Breast epithelium (tissue), 4 donors: ENCODE results near the gene ST8SIA6. TPM values are rescaled to one million over a fixed set of nuclear protein-coding genes. Genes with fewer than 3 reads are reported as not detected.

ENCODE experiments used
- DNase-seq, 2 donors: peaks; one replicate each; pipeline ENCODE4 v3.0.0-alpha.2; 2019; ENCODE audit warnings: low spot score in 2 of 2
- H3K27ac ChIP-seq, 2 donors: fragments of 200-600 bp; sonication (generic) in 1 of 2; one replicate each; pipeline ENCODE4 v1.5.1; 2016 to 2019; ENCODE audit warnings: mild to moderate bottlenecking in 1 of 2
- H3K27me3 ChIP-seq, 2 donors: fragments of 200-600 bp; sonication (generic) in 1 of 2; one replicate each; pipeline versions ENCODE4 v1.5.1 to v1.6.0; 2017 to 2019; ENCODE audit warnings: control low read depth in 1 of 2, mild to moderate bottlenecking in 1 of 2
- H3K36me3 ChIP-seq: fragments of 200-600 bp; one replicate; pipeline ENCODE4 v1.5.1; 2019
- H3K4me1 ChIP-seq, 2 donors: fragments of 200-600 bp; sonication (generic); one replicate each; pipeline ENCODE4 v1.5.1; 2016 to 2019; ENCODE audit warnings: control low read depth in 1 of 2
- H3K4me3 ChIP-seq, 3 donors: fragments of 200-600 bp; sonication (generic); 1 replicate in 2 of 3; 2 replicates in 1 of 3; pipeline ENCODE4 v1.5.1; 2016 to 2019; ENCODE audit warnings: mild to moderate bottlenecking in 3 of 3, moderate library complexity in 2 of 3
- H3K9me3 ChIP-seq, 2 donors: fragments of 200-600 bp; sonication (generic) in 1 of 2; one replicate each; pipeline ENCODE4 v1.5.1; 2016 to 2019; ENCODE audit warnings: control low read depth in 1 of 2
- CTCF ChIP-seq, 3 donors: fragments of 450-650 bp; IDR thresholded peaks; one replicate each; pipeline ENCODE4 v1.5.1; 2016 to 2017; ENCODE audit warnings: antibody characterized with exemption in 3 of 3, mild to moderate bottlenecking in 3 of 3, moderate library complexity in 3 of 3
- POLR2A ChIP-seq: fragments of 450-650 bp; IDR thresholded peaks from one replicate; pipeline ENCODE4 v1.6.1; 2016; ENCODE audit warnings: antibody characterized with exemption, mild to moderate bottlenecking, moderate library complexity
- POLR2AphosphoS5 ChIP-seq, 3 donors: sonication (generic); formaldehyde crosslinking; IDR thresholded peaks; one replicate each; pipeline ENCODE4 v1.6.1; 2017; ENCODE audit warnings: antibody characterized with exemption in 3 of 3
- intact Hi-C: fragments of 100-400 bp; cut with DNase I; formaldehyde crosslinking; loops from one replicate; pipeline ENCODE4 v1.15.1; 2023; ENCODE audit warnings: low total_unique reads
- total RNA-seq, 3 donors: library from RNA; depleted of rRNA; stranded (reverse); fragments of >200 nt; gene quantifications; one replicate each; pipeline ENCODE4 v1.1.0, GENCODE V29; 2016

ST8SIA6 gene
- total RNA-seq, 3 donors from 2014 or later, result 1.3 to 32.1 (median 18.4) TPM

DNA sequence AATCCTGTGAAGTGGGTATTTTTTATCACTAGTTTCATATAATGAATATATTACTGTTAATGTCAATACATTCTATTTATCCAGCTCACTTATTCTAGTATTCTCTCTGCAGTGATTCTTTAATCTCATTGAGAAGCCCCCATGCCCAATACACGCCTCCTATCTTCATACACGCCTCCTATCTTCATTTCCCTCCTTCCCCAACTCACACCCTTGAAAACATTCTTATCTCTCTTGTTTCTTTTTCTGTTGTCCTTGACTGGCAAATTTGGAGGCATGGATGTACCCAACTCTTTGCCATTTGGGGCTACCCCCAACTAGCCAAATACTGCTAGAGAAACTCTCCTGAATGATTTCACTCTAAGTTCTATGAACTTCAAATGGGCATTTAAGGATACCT is 40.5 kb downstream of the ST8SIA6 start:
- H3K4me1 ChIP-seq, result no peaks in the 10 kb centered on the region
- intact Hi-C loops, result no loop called here
- no peaks in the 10 kb centered on the region for H3K9me3 ChIP-seq
- H3K4me3 ChIP-seq, result no peak overlapping the region
- TF ChIP-seq POLR2AphosphoS5 (IDR thresholded peaks at IDR 0.05), result no peak
- no peak for TF ChIP-seq POLR2A
- no peak for TF ChIP-seq CTCF (IDR thresholded peaks at IDR 0.05)
- no peak for DNase-seq
- no peaks in the 10 kb centered on the region for H3K27me3 ChIP-seq
- H3K27ac ChIP-seq, result no peak overlapping the region
- no peaks in the 10 kb centered on the region for H3K36me3 ChIP-seq

DNA sequence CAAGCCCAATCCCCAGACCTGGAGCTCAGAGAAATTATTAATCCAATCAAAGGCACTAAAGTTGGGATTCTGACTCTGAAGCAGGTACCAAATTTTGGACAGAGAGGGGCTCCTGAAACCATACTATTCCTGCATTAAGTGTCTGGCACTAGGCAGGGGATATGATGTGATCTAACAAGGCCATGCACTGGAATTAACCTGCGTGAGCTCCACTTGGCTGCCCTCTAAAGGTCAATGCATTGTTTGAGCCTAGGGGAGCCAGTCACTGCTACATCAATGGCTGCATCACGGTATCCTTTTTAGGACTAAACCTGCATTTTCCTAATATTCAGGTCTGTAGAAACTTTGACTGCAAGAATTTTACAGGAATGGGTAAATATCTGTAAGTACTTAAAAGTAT is 42.1 kb downstream of the ST8SIA6 start:
- no peaks in the 10 kb centered on the region for H3K9me3 ChIP-seq
- intact Hi-C loops, result no loop called here
- H3K4me1 ChIP-seq, result no peaks in the 10 kb centered on the region
- DNase-seq, result no peak
- no peak for TF ChIP-seq POLR2AphosphoS5 (IDR thresholded peaks at IDR 0.05)
- no peak for TF ChIP-seq CTCF (IDR thresholded peaks at IDR 0.05)
- no peak for TF ChIP-seq POLR2A
- H3K36me3 ChIP-seq, result no peaks in the 10 kb centered on the region
- H3K4me3 ChIP-seq, result no peak overlapping the region
- no peaks in the 10 kb centered on the region for H3K27me3 ChIP-seq
- H3K27ac ChIP-seq, result no peak overlapping the region

DNA sequence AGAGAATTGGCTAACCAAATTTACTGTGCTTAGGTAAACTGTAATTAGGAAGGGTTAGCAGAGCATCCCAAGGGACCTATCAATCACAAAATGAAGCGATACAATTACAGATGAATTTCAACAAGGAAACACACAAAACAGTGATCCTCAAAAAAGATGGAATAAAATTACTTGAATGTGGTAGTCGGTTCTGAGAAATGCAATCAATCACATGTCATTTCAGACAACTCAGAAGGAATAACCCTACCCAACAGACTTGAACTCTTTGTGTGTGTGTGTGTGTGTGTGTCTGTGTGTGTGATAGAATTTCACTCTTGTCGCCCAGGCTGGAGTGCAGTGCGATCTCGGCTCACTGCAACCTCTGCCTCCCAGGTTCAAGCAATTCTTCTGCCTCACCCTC is 43.5 kb downstream of the ST8SIA6 start:
- no peak for DNase-seq
- Histone ChIP-seq H3K4me1 (no peaks in the 10 kb centered on the region), H3K27ac (no peak overlapping the region), H3K36me3 (no peaks in the 10 kb centered on the region), H3K9me3 (no peaks in the 10 kb centered on the region), H3K4me3 (no peak overlapping the region), H3K27me3 (no peaks in the 10 kb centered on the region)
- TF ChIP-seq POLR2A, result no peak
- no peak for TF ChIP-seq POLR2AphosphoS5 (IDR thresholded peaks at IDR 0.05)
- no peak for TF ChIP-seq CTCF (IDR thresholded peaks at IDR 0.05)
- intact Hi-C loops, result no loop called here

DNA sequence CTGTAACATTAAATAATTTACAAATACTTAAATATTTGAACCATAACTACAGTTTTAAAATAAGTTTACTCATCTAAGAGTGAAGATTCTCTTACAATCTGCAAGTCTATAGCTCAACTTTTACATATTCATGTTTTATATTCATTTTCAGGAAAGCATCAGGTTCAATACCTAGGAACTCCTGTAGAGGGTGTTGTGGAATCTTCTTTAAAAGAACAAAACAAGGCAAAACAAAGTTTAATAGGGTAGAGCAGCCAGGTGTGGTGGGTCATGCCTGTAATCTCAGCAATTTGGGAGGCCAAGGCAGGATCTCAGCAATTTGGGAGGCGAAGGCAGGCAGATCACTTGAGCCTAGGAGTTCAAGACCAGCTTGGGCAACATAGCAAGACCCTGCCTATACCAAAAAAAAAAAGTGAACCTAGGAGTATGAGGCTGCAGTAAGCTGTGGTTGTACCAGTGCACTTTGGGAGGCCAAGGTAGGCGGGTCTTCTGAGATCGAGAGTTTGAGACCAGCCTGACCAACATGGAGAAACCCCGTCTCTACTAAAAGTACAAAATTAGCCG is 45.1 kb downstream of the ST8SIA6 start:
- Histone ChIP-seq H3K9me3 (no peaks in the 10 kb centered on the region), H3K27me3 (no peaks in the 10 kb centered on the region), H3K4me3 (no peak overlapping the region), H3K27ac (no peak overlapping the region), H3K4me1 (no peaks in the 10 kb centered on the region), H3K36me3 (no peaks in the 10 kb centered on the region)
- intact Hi-C loops, result no loop called here
- no peak for DNase-seq
- peak in 1 of 3 donors; percentile 22 for TF ChIP-seq CTCF (IDR thresholded peaks at IDR 0.05)
- TF ChIP-seq POLR2AphosphoS5 (IDR thresholded peaks at IDR 0.05), result no peak

DNA sequence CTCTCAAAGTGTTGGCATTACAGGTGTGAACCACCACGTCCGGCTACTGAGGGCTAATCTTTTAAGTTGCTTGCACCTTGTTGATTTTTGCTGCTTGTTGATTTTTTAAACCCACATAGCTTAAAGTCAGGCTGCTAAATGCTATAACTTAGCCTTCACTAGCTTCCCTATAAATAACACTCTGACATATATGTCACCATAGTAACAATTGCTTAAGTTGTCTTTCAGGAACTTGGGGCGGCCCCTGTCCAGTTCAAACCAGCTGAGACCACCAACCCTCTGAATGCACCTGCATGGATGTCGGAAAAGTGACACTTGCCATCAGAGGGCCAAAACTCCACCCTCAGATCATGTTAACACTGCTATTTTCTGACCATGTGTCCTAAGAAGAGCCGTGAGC is 47.3 kb downstream of the ST8SIA6 start:
- intact Hi-C loops, result no loop called here

More for the DNA sequence above, 47.3 kb downstream of the ST8SIA6 start:
- no peak overlapping the region for H3K4me3 ChIP-seq
- no peaks in the 10 kb centered on the region for H3K27me3 ChIP-seq
- no peak overlapping the region for H3K27ac ChIP-seq
- no peaks in the 10 kb centered on the region for H3K9me3 ChIP-seq
- H3K4me1 ChIP-seq, result no peaks in the 10 kb centered on the region
- TF ChIP-seq POLR2AphosphoS5 (IDR thresholded peaks at IDR 0.05) (no peak), CTCF (IDR thresholded peaks at IDR 0.05) (no peak), POLR2A (no peak)
- no peak for DNase-seq
- H3K36me3 ChIP-seq, result no peaks in the 10 kb centered on the region
